Karpas-422 (cell line): ENCODE results near the gene PRRC1. TPM values are rescaled to one million over a fixed set of nuclear protein-coding genes. Genes with fewer than 3 reads are reported as not detected.
"Not testable (repeated sequence)": the region's sequence is repeated elsewhere in the genome, so short reads cannot be mapped to it uniquely, and the experiment has no call there.

ENCODE experiments used
- DNase-seq: peaks from one replicate; pipeline ENCODE4 v3.0.0-alpha.2; 2015
- H2AFZ ChIP-seq: fragments of 200-600 bp; sonication (generic); 2 replicates; pipeline ENCODE4 v1.6.1; 2014; ENCODE audit warnings: antibody characterized with exemption, low read length, mixed read lengths
- H3K27ac ChIP-seq: fragments of 200-600 bp; sonication (generic); 2 replicates; pipeline ENCODE4 v1.5.1; 2014; ENCODE audit warnings: mild to moderate bottlenecking, low read length, moderate library complexity
- H3K27me3 ChIP-seq: fragments of 200-600 bp; sonication (generic); 2 replicates; pipeline ENCODE4 v1.6.1; 2014; ENCODE audit warnings: low read length, mixed read lengths
- H3K36me3 ChIP-seq: fragments of 200-600 bp; sonication (generic); 2 replicates; pipeline ENCODE4 v1.6.1; 2014; ENCODE audit warnings: low read length, mixed read lengths; ENCODE audit not compliant: insufficient read depth
- H3K4me1 ChIP-seq: fragments of 200-600 bp; sonication (generic); 2 replicates; pipeline ENCODE4 v1.6.1; 2014; ENCODE audit warnings: mild to moderate bottlenecking, low read length, mixed read lengths
- H3K4me2 ChIP-seq: fragments of 200-600 bp; sonication (generic); 2 replicates; pipeline ENCODE4 v1.6.1; 2014; ENCODE audit warnings: low read length, low read depth, mild to moderate bottlenecking; ENCODE audit not compliant: poor library complexity, severe bottlenecking
- H3K4me3 ChIP-seq: fragments of 200-600 bp; sonication (generic); 2 replicates; pipeline ENCODE4 v1.5.1; 2014; ENCODE audit warnings: mild to moderate bottlenecking, antibody characterized with exemption, low read length, mixed read lengths
- H3K79me2 ChIP-seq: fragments of 200-600 bp; sonication (generic); 2 replicates; pipeline ENCODE4 v1.6.1; 2014; ENCODE audit warnings: mild to moderate bottlenecking, low read length, mixed read lengths
- H3K9ac ChIP-seq: fragments of 200-600 bp; sonication (generic); 2 replicates; pipeline ENCODE4 v1.6.0; 2014; ENCODE audit warnings: low read length
- H3K9me2 ChIP-seq: fragments of 200-600 bp; sonication (generic), shearing (Covaris generic); replicated peaks from 2 replicates; pipeline ENCODE4 v1.6.0; 2014; ENCODE audit warnings: mild to moderate bottlenecking, low read length, moderate library complexity; ENCODE audit not compliant: insufficient read depth
- H3K9me3 ChIP-seq: fragments of 300-700, 200-600 bp; sonication (generic); 2 replicates; pipeline ENCODE4 v1.6.1; 2014; ENCODE audit warnings: low read length, mixed read lengths
- H4K20me1 ChIP-seq: fragments of 200-600 bp; sonication (generic); 2 replicates; pipeline ENCODE4 v1.6.1; 2014; ENCODE audit warnings: mild to moderate bottlenecking, antibody characterized with exemption, low read length, low read depth; ENCODE audit not compliant: insufficient read depth
- total RNA-seq: library from RNA; depleted of rRNA; stranded (reverse); fragments of >200 nt; shearing (Covaris generic); gene quantifications from 2 replicates; pipeline ENCODE4 v1.2.3, GENCODE V29; 2014; ENCODE audit warnings: low replicate concordance

PRRC1 gene
- total RNA-seq, 1 experiment from 2014 or later = 68.6 TPM

DNA sequence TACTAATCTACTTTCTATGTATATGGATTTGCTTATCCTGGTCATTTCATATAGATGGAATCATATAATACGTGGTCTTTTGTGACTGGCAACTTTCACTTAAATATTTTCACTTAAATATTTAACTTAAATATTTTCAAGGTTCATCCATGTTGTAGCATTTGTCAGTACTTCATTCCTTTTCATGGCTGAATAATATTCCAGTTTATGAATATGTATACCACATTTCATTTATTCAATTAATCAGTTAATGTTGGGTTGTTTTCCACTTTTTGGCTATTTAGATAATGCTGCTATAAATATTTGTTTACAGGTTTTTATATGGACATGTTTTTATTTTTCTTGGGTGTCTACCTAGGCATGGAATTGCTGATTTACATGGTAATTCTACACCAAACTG, 7.7 kb downstream of the PRRC1 start:
- peaks cover 6% of the 10 kb centered on the region for H3K9me3 ChIP-seq
- peaks cover 55% of the 10 kb centered on the region for H3K79me2 ChIP-seq
- no peak overlapping the region for H3K9ac ChIP-seq
- no peak overlapping the region for H3K4me3 ChIP-seq
- no peak overlapping the region for H2AFZ ChIP-seq
- H3K36me3 ChIP-seq = peaks cover 70% of the 10 kb centered on the region
- no peaks in the 10 kb centered on the region for H4K20me1 ChIP-seq
- no peak overlapping the region for H3K27ac ChIP-seq
- no peaks in the 10 kb centered on the region for H3K4me1 ChIP-seq
- H3K4me2 ChIP-seq = no peak overlapping the region
- H3K9me2 ChIP-seq = no peaks in the 10 kb centered on the region
- DNase-seq = no peak
- no peaks in the 10 kb centered on the region for H3K27me3 ChIP-seq

DNA sequence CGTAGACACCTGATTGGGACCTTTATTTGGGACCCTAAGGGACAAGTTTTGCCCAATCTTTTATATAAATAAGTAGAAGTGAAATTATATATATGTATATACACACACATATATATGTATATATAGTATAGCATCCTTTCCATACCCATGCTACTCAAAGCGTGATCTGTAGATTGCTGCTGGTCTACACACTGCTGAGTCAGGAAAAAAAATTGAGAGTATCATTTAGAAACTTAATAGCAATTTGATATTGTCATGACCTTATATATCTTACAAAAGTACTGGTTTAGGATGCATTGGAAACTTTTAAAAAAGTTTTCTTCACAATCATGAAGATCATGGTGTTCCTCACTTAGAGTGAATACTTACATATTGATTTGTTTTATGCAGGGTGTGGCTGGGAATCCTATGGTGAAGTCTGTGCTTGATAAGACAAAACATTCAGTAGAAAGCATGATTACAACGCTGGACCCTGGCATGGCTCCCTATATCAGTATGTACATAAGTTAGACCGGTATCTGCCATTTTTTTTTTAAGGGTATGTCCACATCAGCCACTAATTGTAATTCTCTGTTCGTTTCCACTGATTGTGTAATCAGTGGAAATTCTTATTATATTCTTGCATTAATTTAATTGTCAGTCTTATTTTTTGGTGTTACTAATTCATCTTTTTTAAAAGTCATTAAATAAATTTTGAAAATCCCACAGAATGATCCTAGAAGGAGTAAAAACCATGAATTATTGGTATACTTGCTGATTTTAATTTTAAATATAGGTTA, 12.7 kb downstream of the PRRC1 start:
- Histone ChIP-seq H3K27me3 (no peaks in the 10 kb centered on the region), H3K4me1 (no peaks in the 10 kb centered on the region), H3K4me2 (no peak overlapping the region), H3K9me2 (no peaks in the 10 kb centered on the region), H3K9ac (no peak overlapping the region), H3K9me3 (no peaks in the 10 kb centered on the region), H3K27ac (no peak overlapping the region), H3K79me2 (peaks cover 28% of the 10 kb centered on the region), H4K20me1 (no peaks in the 10 kb centered on the region), H3K36me3 (peaks cover 60% of the 10 kb centered on the region), H2AFZ (no peak overlapping the region), H3K4me3 (no peak overlapping the region)
- DNase-seq = no peak

DNA sequence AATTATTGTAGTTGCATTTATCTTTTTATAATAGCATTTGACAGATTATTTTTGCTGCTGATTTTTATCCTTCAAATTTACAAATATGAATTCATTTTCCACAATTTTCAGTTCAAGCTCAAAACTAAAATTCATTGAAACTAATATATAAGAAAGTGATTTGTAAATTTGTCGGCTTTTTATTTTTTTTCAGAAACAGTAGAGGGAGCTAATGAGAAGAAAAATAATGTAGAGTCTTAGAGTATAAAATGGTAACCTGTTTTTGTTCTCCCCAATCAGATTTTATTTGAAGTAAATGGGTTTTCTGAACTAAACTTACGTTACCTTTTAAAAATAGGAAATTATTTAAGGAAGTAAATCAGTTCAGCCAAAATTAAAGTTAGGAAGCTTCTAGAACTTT, 19.2 kb downstream of the PRRC1 start:
- H2AFZ ChIP-seq = no peak overlapping the region
- peaks cover 71% of the 10 kb centered on the region for H3K36me3 ChIP-seq
- DNase-seq = peak; percentile 51

DNA sequence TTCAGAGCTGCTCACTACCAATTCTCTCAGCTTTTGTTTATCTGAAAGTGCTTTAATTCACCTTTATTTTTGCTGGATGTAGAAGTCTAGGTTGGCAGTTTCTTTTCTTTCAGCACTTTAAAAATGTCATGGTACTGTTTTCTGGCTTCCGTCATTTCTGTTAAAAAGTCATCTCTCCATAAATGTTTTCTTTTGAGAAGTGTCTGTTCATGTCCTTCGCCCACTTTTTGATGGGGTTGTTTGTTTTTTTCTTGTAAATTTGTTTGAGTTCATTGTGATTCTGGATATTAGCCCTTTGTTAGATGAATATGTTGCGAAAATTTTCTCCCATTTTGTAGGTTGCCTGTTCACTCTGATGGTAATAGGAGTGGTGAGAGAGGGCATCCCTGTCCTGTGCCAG, 23.1 kb downstream of the PRRC1 start:
- not testable (repeated sequence) for H3K27ac ChIP-seq, H3K9me2 ChIP-seq, DNase-seq, H4K20me1 ChIP-seq, H3K4me2 ChIP-seq, H2AFZ ChIP-seq, H3K9ac ChIP-seq, H3K4me1 ChIP-seq, H3K27me3 ChIP-seq, H3K4me3 ChIP-seq, H3K9me3 ChIP-seq
- peaks cover 25% of the 10 kb centered on the region for H3K79me2 ChIP-seq
- peaks cover 45% of the 10 kb centered on the region for H3K36me3 ChIP-seq

More for the DNA sequence above, 19.2 kb downstream of the PRRC1 start:
- Histone ChIP-seq H3K4me1 (no peaks in the 10 kb centered on the region), H3K4me3 (no peak overlapping the region), H3K9ac (no peak overlapping the region), H3K27me3 (no peaks in the 10 kb centered on the region), H3K4me2 (no peak overlapping the region), H3K9me3 (no peaks in the 10 kb centered on the region), H4K20me1 (no peaks in the 10 kb centered on the region), H3K79me2 (peaks cover 25% of the 10 kb centered on the region), H3K27ac (no peak overlapping the region), H3K9me2 (no peaks in the 10 kb centered on the region)

DNA sequence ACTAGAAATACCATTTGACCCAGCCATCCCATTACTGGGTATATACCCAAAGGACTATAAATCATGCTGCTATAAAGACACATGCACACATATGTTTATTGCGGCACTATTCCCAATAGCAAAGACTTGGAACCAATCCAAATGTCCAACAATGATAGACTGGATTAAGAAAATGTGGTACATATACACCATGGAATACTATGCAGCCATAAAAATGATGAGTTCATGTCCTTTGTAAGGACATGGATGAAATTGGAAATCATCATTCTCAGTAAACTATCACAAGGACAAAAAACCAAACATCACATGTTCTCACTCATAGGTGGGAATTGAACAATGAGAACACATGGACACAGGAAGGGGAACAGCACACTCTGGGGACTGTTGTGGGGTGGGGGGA, 27.8 kb downstream of the PRRC1 start:
- not testable (repeated sequence) for H3K9me3 ChIP-seq, H3K4me1 ChIP-seq, H3K27ac ChIP-seq, H3K9me2 ChIP-seq, H3K27me3 ChIP-seq, H3K4me2 ChIP-seq, H2AFZ ChIP-seq, H3K4me3 ChIP-seq, H3K9ac ChIP-seq, DNase-seq, H4K20me1 ChIP-seq
- peaks cover 14% of the 10 kb centered on the region for H3K36me3 ChIP-seq
- H3K79me2 ChIP-seq = peaks cover 17% of the 10 kb centered on the region

DNA sequence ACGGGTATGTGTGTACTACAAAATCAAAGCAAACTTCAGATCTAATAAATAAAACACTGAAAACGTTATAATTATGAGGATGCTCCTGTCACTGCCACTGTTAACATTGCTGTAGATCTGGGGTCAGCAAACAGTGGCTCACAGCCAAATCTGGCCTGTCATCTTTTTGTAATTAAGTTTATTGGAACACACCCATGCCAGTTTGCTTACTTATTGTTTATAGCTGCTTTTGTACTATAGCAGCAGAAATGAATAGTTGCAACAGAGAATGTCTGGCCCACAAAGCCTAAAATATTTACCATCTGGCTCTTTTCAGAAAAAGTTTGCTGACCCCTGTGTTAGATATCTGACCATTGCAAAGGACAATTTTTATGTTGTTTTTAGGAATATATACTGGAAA, 32.1 kb downstream of the PRRC1 start:
- Histone ChIP-seq H3K36me3 (peaks cover 32% of the 10 kb centered on the region), H3K9me3 (no peaks in the 10 kb centered on the region)

DNA sequence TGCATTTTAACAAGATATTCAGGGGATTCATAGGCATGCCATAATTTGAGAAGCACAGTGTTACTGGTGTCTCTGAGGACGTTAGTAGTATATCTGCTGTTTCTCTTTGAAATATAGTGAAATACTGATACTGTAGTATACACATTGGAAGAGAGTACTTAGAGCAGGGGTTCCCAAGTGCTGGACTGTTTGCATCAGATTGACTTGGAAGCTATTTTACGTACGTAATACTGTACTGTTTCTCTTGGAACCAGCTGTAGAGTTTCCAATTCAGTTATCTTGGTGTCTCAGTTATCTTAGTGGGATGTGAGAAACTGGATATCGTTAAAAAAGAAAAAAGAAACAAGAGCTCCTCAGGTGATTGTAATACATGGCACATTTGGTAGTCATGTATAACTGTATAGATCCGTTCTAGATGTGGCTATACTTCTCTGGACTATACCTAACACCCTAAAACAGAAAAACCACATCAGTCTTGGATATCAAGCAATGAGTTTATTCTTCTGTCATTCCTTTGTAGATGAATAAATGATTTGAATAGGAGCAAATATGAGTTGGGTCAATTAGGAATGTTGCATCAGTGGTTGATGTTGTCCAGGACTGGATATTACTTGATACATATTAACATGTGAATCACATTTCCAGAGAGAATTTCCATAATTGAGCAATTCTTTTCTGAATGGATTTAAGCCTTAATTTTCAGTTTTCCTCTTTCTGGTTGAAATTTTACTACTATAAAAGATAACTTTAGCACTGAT, 33.4 kb downstream of the PRRC1 start:
- Histone ChIP-seq H3K9me3 (no peaks in the 10 kb centered on the region), H3K36me3 (peaks cover 38% of the 10 kb centered on the region), H3K4me3 (no peak overlapping the region), H3K27me3 (no peaks in the 10 kb centered on the region), H2AFZ (no peak overlapping the region), H3K27ac (no peak overlapping the region), H3K9me2 (no peaks in the 10 kb centered on the region), H3K79me2 (peaks cover 10% of the 10 kb centered on the region), H3K9ac (no peak overlapping the region), H4K20me1 (no peaks in the 10 kb centered on the region), H3K4me1 (no peaks in the 10 kb centered on the region), H3K4me2 (no peak overlapping the region)
- DNase-seq = no peak

More for the DNA sequence above, 32.1 kb downstream of the PRRC1 start:
- Histone ChIP-seq H2AFZ (no peak overlapping the region), H3K4me1 (no peaks in the 10 kb centered on the region), H3K4me2 (no peak overlapping the region), H3K9ac (no peak overlapping the region), H3K27ac (no peak overlapping the region), H3K9me2 (no peaks in the 10 kb centered on the region), H3K27me3 (no peaks in the 10 kb centered on the region), H4K20me1 (no peaks in the 10 kb centered on the region), H3K4me3 (no peak overlapping the region), H3K79me2 (peaks cover 12% of the 10 kb centered on the region)
- no peak for DNase-seq

DNA sequence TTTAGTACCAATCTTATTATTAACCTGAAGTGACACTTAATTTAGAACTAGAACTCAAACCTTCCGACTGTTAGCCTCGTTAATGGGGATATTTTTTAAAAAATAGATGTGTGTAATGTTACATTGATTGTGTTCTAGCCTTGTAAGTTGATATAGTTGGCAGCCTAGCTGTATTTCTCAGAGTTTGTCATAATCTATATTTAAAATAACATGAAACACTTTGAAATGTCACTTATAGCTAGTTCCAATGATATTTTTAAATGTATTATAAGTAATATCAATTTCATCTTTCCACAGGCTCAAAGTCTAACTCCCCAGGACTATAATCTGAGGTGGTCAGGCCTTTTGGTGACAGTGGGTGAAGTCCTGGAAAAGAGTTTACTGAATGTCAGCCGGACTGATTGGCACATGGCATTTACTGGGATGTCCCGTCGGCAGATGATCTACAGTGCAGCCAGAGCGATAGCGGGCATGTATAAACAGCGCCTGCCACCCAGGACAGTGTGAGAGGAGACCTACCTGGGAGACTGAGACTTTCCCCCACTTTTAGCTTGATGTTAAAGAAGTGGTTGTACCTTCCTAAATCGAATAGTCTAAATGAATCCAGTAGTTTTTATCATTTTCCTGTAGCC, 34.1 kb downstream of the PRRC1 start:
- no peaks in the 10 kb centered on the region for H4K20me1 ChIP-seq
- no peak overlapping the region for H3K9ac ChIP-seq
- H3K4me2 ChIP-seq = no peak overlapping the region
- no peaks in the 10 kb centered on the region for H3K9me2 ChIP-seq
- DNase-seq = no peak
- H3K4me1 ChIP-seq = no peaks in the 10 kb centered on the region
- peaks cover 38% of the 10 kb centered on the region for H3K36me3 ChIP-seq
- no peak overlapping the region for H3K27ac ChIP-seq
- H3K79me2 ChIP-seq = peaks cover 3% of the 10 kb centered on the region; the same call in 1 of the 2 replicates
- H3K9me3 ChIP-seq = no peaks in the 10 kb centered on the region
- no peak overlapping the region for H2AFZ ChIP-seq
- no peaks in the 10 kb centered on the region for H3K27me3 ChIP-seq
- H3K4me3 ChIP-seq = no peak overlapping the region
